ENCODE measurements around the gene RNU6-9. TPM values are rescaled to one million over a fixed set of nuclear protein-coding genes. Genes with fewer than 3 reads are reported as not detected.

The RNU6-9 gene
- total RNA-seq, 1 experiment from 2014 or later = not detected

DNA sequence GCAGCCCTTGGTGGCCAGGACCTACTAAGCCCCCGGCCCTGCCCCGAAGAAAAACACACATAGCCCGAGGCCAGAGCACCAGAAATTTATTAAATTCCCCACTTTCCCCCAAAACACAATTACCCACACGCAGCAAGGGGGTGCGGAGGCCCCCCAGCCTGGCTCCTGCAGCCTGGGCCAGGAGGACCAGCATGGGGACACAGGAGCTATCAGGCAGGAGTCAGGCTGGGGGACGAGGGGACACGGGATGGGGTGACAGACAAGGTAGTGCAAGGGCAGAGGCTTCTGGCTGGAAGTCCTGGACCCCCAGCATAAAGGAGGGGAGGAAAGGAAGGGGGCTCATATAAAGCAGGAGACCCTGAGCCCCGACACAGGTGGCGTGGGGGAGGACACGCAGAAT is 3.1 kb downstream of the RNU6-9 start:
- no peak for DNase-seq (ENCODE audit: low read depth)

DNA sequence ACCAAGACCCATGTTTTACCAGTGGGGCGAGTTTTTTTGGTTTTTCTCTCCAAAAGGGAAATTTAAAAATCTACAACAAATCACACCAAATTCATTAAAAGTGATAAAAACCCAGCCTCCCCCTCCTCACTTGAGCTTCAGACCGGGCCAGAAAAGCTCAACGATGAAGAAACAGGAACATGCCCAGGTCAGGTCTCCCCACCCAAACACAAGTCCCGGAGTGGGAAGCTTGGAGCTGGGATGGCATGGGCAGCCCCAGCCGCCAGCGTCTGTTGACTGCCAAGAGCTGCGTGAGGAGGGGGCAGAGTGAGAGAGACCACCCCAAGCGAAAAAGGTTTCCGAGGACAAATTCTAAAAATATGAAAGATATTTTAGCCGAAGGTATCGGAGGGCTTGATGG is 3.7 kb downstream of the RNU6-9 start:
- no peak for DNase-seq (ENCODE audit: low read depth)

DNA sequence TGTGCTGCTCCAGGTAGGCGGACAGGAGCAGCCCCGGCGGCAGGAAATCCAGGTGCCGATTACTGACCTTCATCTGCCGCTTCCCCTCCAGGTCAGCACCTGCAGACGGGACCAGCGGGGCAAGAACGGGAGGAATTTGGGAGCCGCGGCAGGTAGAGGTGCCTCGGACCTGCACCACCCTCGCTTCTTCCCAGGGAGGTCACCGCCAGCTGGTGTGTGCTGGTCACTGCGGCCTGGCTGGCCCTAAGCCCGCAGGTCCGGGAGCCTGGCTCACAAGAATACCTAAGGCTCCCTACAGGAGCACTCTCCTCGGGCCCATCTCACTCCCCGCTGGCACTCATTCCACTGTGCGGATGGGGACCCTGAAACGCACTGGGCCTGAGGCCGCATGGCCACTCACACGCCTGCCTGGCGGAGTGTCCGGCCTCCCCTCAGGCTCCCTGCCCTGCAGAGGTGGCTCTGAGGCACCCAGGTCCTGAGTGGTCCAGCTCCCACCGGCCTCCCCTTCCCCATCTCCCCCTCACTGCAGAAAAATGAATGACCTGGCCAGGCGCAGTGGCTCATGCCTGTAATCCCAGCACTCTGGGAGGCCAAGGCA is 4.3 kb downstream of the RNU6-9 start:
- no peak for DNase-seq (ENCODE audit: low read depth)

DNA sequence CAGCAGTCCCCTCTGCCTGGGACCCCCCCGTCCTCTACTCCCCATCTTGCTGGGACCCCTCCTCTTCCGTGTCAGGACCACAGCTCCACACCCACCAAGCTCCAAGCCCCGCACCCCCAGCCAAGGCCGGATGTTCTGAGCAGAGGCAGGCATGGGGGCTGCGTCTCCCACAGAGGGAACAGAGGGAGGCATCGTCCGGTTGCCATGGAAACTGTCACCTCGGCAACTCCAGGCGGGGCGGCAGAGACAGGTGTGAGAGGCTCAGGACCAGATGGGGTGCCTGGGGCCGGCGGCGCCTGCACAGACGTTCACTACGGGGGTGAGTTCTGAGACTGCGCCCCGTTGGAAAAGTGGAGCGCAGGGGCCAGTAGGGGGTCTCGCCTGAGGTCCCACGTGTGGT is 5.4 kb downstream of the RNU6-9 start:
- DNase-seq (ENCODE audit: low read depth) = no peak

DNA sequence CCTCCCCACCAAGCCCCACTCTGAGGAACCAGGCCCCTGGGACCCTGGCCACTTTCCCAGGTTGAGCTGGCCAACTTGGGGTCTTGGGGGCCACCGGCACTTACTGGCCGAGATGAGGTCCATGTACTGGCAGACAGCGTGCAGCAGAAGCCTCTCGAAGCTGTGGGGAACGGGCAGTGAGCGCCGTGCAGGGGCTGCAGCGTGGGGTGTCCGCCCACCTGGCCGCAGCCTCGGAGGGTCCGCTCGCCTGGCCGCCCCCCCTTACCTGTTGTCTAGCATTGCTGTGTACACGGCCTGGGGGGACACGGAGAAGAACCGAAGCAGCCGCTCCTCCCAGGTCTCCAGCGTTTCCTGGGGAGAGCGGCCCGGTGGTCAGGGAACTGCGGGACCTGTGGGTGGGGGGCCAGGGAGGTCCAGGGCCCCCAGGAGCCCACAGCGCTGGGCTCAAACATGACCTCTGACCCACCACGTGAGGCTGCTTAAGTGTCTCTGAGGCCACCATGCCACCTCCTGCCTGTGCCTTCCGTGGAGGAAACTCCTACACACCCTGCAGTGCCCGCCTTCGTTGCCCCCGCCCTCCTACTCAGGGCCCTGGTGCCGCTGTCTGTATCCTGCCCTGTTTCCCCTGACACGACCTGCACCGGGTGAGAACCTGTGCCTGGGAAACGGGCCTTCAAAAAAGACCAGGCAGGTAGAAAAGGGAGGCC is 6.2 kb downstream of the RNU6-9 start:
- no peak for DNase-seq (ENCODE audit: low read depth)

DNA sequence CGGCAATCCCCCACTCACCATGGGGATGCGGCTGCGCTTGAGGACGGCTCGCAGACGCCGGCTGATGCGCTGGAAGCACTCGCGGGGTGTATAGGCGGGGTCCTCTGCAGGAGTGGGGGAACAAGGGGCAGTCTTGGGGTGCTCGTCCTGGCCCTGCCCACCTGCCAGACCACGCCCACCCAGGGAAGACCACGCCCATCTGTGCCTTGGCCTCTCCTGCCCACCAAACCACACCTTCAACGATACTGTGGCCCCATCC is 6.7 kb downstream of the RNU6-9 start:
- no peak for DNase-seq (ENCODE audit: low read depth)

DNA sequence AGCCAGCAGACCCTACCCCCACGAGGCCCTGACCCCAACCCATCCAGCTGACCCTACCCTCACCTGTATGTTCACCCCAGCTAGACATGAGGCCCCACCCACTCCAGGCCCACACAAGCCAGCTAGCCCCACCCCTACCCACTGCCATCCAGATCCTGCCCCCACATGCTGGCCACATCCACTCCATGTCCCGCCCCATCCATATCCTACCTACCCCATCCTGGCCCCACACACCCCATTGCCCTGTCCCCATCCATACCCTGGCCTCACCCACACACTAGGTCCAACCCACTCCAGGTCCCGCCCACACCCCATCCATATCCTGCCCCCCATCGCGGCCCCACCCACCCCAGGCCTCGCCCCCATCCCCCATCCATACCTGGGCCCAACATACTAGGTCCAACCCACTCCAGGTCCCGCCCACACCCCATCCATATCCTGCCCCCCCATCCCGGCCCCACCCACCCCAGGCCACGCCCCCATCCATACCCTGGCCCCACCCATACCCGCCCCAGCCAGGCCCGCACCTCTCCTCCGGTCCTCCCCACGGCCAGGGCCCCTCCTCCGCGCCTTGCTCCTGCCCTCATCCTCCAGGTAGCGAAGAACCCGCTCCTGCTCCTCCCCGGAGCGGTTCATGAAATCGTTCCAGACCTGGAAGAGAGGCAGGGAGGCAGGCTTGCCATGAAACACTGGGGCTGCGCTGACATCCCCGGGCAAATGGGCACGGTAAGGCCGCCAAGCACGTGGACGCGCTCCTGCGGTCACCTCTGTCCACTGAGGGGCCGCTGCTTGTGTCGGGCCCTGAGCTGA is 7.2 kb downstream of the RNU6-9 start:
- DNase-seq (ENCODE audit: low read depth) = no peak

DNA sequence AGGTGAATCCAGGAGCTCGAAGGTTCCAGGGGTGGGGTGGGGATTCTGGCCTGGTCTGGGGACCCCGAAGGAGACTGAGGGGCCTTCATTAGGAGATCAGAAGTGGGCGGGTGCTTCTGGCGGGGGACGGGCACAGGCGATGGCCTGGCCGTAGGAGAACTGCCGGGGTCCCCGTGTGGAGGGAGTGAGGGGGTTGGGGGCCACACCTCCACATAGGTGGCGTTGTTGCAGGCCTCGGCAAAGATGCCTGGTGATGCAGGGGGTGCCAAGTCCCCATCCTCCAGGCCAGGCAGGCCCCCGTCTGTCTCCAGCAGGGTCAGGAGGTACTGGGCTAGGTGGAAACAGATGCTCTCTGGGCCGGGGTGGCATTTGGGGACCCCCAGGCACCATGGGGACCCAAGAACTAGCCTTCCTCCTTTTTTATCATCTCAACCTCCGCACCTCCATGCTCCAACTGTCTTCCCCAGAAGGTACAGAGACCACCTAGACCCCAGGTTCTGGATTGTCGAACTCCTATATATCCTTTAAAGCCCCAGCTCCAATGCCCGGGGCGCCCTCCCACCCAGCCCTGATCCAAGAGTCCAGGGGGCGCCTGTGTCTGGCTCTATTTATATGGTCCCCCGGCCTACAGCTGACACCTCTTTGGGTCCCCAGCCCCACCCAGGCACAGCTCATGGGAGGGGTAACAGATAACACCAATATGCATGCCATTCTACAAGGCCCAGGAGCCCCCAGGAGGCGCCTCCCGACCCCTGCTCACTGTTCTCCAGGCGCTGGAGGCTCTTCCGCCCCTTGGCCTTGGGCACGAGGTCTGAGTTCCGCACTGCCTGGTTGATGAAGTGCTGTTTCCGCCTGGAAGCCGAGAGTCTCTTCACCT is 8.2 kb downstream of the RNU6-9 start:
- no peak for DNase-seq (ENCODE audit: low read depth)

DNA sequence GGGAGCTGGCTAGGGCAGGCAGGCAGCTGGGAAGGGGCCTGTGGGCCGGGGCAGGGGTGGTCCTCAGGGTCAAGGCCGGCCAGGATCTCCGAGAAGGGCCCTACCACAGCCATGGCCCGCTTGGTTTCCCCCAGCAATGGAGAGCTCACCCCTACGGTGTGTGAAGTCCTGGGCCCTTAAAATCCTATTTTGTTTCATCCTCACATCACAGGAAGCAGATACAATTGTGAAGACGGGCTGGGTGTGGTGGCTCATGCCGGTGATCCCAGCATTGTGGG is 8.7 kb downstream of the RNU6-9 start:
- no peak for DNase-seq (ENCODE audit: low read depth)

DNA sequence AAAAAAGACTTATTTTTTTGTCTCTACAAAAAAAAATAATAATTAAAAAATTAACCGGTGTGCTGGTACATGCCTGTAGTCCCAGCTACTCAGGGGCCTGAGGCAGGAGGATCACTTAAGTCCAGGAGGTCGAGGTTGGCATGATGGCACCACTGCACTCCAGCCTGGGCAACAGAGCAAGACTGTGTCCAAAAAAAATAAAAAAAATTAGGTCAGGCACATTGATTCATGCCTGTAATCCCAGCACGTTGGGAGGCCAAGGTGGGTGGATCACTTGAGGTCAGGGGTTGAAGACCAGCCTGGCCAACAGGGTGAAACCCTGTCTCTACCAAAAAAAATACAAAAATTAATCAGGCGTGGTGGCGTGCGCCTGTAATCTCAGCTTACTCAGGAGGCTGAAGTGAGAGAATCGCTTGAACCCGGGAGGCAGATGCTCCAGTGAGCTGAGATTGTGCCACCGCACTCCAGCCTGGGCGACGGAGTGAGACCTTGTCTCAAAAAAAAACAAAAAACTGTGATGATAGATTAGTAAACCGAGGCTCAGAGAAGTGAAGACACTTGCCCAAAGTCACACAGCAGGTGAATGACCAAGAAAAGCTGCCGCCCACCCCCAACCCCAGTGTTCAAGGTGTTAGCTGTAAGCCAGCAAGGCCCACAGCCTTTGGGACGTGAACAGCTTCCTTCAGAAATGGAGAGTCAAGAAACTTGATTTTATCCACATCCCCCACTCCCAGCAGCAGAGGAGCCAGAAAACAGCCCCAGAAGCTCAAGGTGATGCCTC is 9.4 kb downstream of the RNU6-9 start:
- no peak for DNase-seq (ENCODE audit: low read depth)

DNA sequence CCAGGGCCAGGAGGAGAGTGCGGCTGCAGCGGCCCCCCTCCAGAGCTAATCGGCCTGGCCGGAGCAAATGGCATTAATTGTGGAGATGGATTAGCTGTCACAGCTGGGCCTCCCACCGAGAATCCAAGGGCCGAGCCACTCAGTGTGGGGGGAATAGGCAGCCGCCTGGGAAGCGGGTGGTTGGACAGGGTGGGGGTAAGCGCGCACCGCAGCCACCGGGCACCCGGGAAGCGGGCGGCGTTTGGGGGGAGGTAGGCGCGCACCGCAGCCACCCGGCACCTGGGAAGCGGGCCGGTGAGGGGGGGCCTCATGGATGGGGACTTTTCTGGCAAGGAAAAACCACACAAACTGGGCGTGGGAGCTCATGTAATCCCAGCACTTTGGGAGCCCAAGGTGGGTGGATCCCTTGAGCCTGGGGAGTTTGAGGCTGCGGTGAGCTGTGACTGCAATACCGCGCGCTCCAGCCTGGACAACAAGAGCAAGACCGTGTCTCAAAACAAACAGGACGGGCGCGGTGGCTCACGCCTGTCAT is 10.0 kb downstream of the RNU6-9 start:
- no peak for DNase-seq (ENCODE audit: low read depth)

DNA sequence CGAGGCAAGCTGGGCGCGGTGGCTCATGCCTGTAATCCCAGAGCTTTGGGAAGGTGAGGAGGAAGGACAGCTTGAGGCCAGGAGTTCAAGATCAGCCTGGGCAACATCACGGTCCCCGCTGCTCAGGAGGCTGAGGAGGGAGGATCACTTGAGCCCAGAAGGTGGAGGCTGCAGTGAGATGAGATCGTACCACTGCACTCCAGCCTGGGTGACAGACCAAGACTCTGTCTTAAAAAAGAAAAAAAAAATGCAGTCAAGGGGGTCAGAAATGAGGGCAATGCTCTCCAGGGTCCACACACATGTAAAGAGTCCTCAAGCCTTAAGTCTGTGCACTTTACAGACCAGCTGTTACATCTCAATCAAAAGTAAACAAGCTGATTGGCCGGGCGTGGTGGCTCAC is 11.3 kb downstream of the RNU6-9 start:
- DNase-seq (ENCODE audit: low read depth) = no peak

DNA sequence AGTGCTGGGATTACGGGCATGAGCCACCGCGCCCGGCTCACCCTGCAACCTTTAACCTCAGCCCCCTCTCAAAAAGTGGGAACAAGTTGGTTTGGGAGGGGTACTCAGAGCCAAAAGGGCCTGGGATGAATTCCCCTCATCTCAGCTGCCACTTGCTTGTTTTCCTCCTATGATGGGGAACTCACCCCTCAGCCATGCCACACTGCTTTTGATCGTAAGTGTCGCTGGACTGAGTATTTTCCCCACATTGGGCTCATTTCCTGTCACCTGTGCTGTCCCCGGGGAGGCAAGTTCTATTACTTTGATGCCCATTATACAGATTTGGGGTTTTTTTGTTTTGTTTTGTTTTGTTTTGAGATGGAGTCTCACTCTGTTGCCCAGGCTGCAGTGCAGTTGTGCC is 13.2 kb downstream of the RNU6-9 start:
- DNase-seq (ENCODE audit: low read depth) = no peak

DNA sequence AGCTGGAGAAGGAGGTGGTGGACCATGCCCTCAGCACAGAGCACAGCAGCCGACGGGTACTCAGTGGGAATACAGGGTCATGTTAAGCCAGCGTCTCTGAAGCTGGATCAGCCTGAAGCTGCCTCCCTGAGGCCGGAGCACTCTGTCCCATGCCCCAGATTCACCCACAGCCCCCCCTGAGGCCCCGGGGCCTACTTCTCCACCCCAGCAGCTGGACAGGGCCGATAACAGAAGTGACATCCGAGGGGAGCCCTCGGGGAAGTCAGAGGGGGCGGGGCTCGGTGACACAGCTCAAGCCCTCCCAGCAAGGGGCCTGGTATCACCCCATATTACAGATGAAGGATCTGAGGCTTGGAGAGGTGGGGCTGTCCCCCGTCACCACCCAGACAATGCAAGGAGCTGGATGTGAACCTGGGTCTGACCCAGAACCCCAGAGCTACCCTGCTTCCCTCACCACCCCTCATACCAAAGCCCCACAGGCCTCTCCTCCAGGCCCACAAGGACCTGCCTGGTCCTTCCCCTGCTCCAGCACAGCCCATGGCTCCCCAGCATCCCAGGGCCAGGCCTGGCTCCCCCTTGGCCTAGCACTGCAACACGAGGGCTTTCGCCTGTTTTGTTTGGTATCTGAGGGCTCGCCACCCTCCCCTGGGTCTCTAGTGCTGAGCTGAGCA is 14.0 kb downstream of the RNU6-9 start:
- DNase-seq (ENCODE audit: low read depth) = no peak

DNA sequence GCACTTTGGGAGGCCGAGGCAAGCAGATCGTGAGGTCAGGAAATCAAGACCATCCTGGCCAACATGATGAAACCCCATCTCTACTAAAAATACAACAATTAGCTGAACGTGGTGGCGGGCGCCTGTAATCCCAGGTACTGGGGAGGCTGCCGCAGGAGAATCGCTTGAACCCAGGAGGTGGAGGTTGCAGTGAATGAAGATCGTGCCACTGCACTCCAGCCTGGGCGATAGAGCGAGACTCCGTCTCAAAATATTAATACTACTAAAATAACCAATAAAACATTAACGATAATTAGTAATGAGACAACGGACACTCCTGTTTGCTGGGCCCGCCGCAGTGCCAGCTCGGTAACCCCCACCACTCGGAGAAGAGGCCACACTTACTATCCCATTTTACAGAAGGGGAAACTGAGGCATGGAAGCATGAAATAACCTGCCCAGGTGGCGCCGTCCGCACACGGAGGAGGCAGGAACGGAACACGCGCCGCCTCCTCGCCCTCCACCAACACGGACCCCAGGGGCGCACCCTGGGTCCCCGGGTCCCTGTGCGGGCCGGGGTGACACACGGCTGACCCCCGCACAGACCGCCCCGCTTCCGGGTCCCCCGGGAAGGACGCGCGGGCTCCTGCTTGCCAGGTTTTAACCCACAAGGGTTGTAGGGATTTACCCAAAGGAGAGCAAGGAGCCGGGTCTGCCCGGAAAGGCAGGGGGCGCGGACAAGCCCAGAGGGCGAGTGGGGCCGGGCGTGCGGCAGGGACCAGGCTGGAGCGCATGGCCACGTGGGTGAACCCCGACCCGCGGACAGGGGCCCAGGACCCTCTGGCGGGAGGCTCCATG is 18.1 kb downstream of the RNU6-9 start:
- DNase-seq (ENCODE audit: low read depth) = no peak

DNA sequence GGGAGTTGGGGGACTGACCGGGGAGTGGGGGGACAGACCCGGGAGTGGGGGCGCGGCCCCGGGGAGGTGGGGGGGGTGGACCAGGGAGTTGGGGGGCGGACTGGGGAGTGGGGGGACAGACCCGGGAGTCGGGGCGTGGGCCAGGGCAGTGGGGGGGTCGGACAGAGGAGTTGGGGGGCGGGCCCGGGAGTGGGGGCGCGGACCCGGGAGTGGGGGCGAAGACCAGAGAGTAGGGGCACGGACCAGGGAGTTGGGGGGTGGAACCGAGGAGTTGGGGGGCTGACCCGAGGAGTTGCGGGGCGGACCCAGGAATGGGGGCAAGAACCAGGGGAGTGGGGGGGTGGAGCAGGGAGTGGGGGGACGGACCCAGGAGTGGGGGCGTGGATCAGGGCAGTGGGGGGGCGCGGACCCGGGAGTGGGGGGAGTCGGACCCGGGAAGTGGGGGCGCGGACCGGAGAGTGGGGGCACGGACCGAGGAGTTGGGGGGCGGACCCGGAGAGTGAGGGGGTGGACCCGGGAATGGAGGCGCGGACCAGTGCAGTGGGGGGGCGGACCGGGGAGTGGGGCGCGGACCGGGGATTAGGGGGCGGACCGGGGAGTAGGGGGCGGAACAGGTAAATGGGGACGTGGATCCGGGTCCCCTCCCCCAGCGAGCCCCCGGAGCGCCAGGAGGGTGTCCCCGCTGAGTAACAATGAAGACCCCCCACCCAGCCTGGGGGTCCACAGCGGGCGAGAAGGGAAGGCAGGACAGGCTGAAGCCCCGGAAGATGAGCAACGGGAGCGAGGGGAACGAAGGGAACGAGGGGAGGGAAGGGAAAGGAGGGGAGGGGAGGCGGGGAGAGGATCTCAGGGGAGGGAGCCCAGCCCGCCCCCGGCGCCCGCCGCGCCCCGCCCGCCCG is 19.1 kb downstream of the RNU6-9 start:
- no peak for DNase-seq (ENCODE audit: low read depth)

DNA sequence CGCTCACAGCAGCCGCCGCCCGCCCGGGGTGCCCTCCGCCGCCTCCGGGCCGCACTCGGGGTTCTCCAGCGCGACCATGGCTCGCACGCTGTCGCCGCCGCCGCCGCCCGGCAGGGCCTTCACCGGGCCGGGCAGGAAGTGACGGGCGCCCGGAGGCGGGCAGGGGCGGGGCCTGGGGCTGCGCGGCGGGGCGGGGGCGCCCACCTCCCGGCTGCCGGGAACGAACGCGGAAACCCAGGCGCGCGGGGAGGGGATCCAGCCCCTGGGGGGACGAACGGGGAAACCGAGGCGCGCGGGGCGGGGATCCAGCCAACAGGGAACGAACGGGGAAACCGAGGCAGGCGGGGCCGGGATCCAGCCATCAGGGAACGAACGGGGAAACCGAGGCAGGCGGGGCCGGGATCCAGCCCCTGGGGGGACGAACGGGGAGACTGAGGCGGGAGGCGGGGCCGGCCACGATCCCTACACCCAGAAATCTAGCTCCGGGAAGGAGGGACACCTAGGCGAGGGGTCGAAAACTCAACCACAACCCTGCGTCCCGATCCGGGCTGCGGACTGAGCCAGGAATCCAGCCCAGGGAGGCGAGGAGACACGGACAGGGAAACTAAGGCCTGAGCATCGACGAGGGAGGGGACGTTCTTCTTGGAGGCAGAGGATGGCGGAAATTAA is 19.9 kb downstream of the RNU6-9 start, which contains the start of gene R3HDM4:
R3HDM4 (minus strand) TSS at position 140 of the 669 bp plus-strand sequence; CDS start at position 78, 62 bp downstream.
- no peak for DNase-seq (ENCODE audit: low read depth)

All from HT1080 (cell line).